Measurements from ENCODE around the gene PKP4. TPM values are rescaled to one million over a fixed set of nuclear protein-coding genes. Genes with fewer than 3 reads are reported as not detected.

PKP4 gene
- total and polyA plus RNA-seq, 2 of the 8 experiments (the other 6 are each of a cell fraction or from before 2014, with no cell fraction given) = 48.2 to 88.0 TPM

GRCh38 chr2:158664987-158665386, 208.2 kb downstream of the PKP4 start:
- Histone ChIP-seq H4K8ac (ENCODE audit: extremely low read depth, insufficient read depth, low read length) (no peak overlapping the region), H3K9ac (replicated peaks in 1 of 4; ENCODE audit: extremely low read depth in 1 of 4, low read depth in 3 of 4, low read length in 3 of 4) (no peak overlapping the region), H3K14ac (ENCODE audit: insufficient read length) (no peak overlapping the region), H3K56ac (replicated peaks; ENCODE audit: insufficient read length, low read depth, low read length) (no peak overlapping the region), H4K5ac (ENCODE audit: insufficient read length, low read depth, low read length) (no peak overlapping the region), H3K4me1 (replicated peaks in 1 of 4; ENCODE audit: control insufficient read depth in 3 of 4, insufficient read depth in 4 of 4, low read length in 3 of 4) (no peaks in the 10 kb centered on the region), H3K27me3 (replicated peaks in 1 of 4; ENCODE audit: control insufficient read depth in 3 of 4, extremely low read depth in 1 of 4, insufficient read depth in 3 of 4, low read length in 3 of 4) (no peaks in the 10 kb centered on the region), H3K23ac (ENCODE audit: insufficient read length) (no peak overlapping the region), H3K4me3 (ENCODE audit: extremely low read depth in 1 of 4, insufficient read depth in 2 of 4, low read depth in 3 of 4, low read length in 4 of 4) (no peak overlapping the region), H3K27ac (ENCODE audit: low read depth, low read length) (no peak overlapping the region), H2BK120ac (replicated peaks; ENCODE audit: low read depth, low read length) (no peak overlapping the region), H3K79me1 (ENCODE audit: low read depth, low read length) (no peaks in the 10 kb centered on the region), H2BK5ac (ENCODE audit: low read depth, low read length) (no peak overlapping the region), H2AK5ac (ENCODE audit: low read depth, low read length) (no peak overlapping the region), H2AFZ (ENCODE audit: low read length) (no peak overlapping the region), H3K9me3 (ENCODE audit: insufficient read depth in 2 of 2, low read depth in 1 of 2, low read length in 1 of 2) (no peaks in the 10 kb centered on the region), H3K36me3 (ENCODE audit: control insufficient read depth in 2 of 4, insufficient read depth in 4 of 4, low read length in 3 of 4) (peaks cover 12 to 77% (median 23%) of the 10 kb centered on the region in 4 experiments; a peak in 7 of 8 replicates), H2BK12ac (ENCODE audit: low read depth, low read length) (no peak overlapping the region), H2BK15ac (ENCODE audit: low read length) (no peak overlapping the region), H3K4ac (replicated peaks; ENCODE audit: insufficient read length, low read depth, low read length) (no peak overlapping the region), H4K91ac (replicated peaks; ENCODE audit: insufficient read length, low read length) (no peak overlapping the region), H3K79me2 (ENCODE audit: control insufficient read depth in 1 of 2, insufficient read depth in 2 of 2, low read length in 2 of 2) (no peaks in the 10 kb centered on the region), H2BK20ac (ENCODE audit: low read length) (no peak overlapping the region), H3K23me2 (ENCODE audit: low read depth, low read length) (no peaks in the 10 kb centered on the region), H3K18ac (ENCODE audit: extremely low read depth, low read length) (no peak overlapping the region), H3K4me2 (ENCODE audit: insufficient read depth in 1 of 2, low read depth in 2 of 2, low read length in 2 of 2) (no peak overlapping the region), H4K20me1 (replicated peaks in 1 of 2; ENCODE audit: control insufficient read depth in 1 of 2, insufficient read depth in 2 of 2, low read length in 2 of 2) (no peaks in the 10 kb centered on the region)
- FAIRE-seq = no peak
- CTCF ChIA-PET (ENCODE audit: partially characterized antibody) = no interaction called here
- no peak for DNase-seq (ENCODE audit: low read depth in 1 of 2, low spot score in 2 of 2)
- POLR2A ChIA-PET (ENCODE audit: partially characterized antibody) = no interaction called here
- TF ChIP-seq POLR2A (IDR thresholded peaks at IDR 0.05; ENCODE audit: control extremely low read depth in 1 of 2, low read depth in 2 of 2, low read length in 2 of 2) (no peak), MAFK (IDR thresholded peaks at IDR 0.05; ENCODE audit: low read depth, low read length) (no peak), SIN3A (conservative IDR thresholded peaks at IDR 0.05 in 1 of 2, IDR thresholded peaks at IDR 0.05 in 1 of 2; ENCODE audit: low read depth in 1 of 2, low read length in 2 of 2) (no peak), ZNF274 (IDR thresholded peaks at IDR 0.05; ENCODE audit: borderline replicate concordance, extremely low read depth, low read length) (no peak)
- WGBS, 2 experiments (ENCODE audit: extremely low coverage in 1 of 2, insufficient coverage in 1 of 2, insufficient read length in 1 of 2, insufficient replicate concordance in 2 of 2, low coverage in 1 of 2, low lambda C conversion rate in 2 of 2, missing lambda C conversion rate in 1 of 2) = 85% methylated on average over 3 of the region's 3 CpGs; no CpG with 5 or more reads in 1 of the 2 experiments
